HepG2 (cell line): Measurements from ENCODE around the gene CES2. TPM values are rescaled to one million over a fixed set of nuclear protein-coding genes. Genes with fewer than 3 reads are reported as not detected.

Source experiments
- HNRNPL ChIP-seq: fragments of 200-400 bp; formaldehyde crosslinking; IDR thresholded peaks from 2 replicates; pipeline ENCODE4 v1.6.1; 2017; ENCODE audit warnings: mild to moderate bottlenecking, low read depth, low read length
- MAF1 ChIP-seq: sonication (generic); formaldehyde crosslinking; IDR thresholded peaks from 2 replicates; pipeline ENCODE4 v1.5.0; 2020; ENCODE audit warnings: missing genetic modification reagents, borderline replicate concordance
- MLLT10 ChIP-seq: sonication (generic); formaldehyde crosslinking; IDR thresholded peaks from 2 replicates; pipeline ENCODE4 v1.4.0; 2020; ENCODE audit warnings: missing genetic modification reagents
- MTF2 ChIP-seq: sonication (generic); formaldehyde crosslinking; IDR thresholded peaks from 2 replicates; pipeline ENCODE4 v1.5.0; 2020; ENCODE audit warnings: missing genetic modification reagents, borderline replicate concordance
- RAD51 ChIP-seq: fragments of 450-650 bp; IDR thresholded peaks from 2 replicates; pipeline ENCODE4 v1.6.1; 2016; ENCODE audit warnings: borderline replicate concordance
- SP2 ChIP-seq: sonication (generic); formaldehyde crosslinking; IDR thresholded peaks from 2 replicates; pipeline ENCODE4 v1.5.1; 2020; ENCODE audit warnings: mild to moderate bottlenecking, missing genetic modification reagents
- XBP1 ChIP-seq: sonication (generic); formaldehyde crosslinking; IDR thresholded peaks from 2 replicates; pipeline ENCODE4 v1.5.0; 2020; ENCODE audit warnings: missing genetic modification reagents
- ZBTB14 ChIP-seq: sonication (generic); formaldehyde crosslinking; IDR thresholded peaks from 2 replicates; pipeline ENCODE4 v1.4.0; 2020; ENCODE audit warnings: missing genetic modification reagents
- ZBTB39 ChIP-seq: sonication (generic); formaldehyde crosslinking; IDR thresholded peaks from 2 replicates; pipeline ENCODE4 v1.5.0; 2020; ENCODE audit warnings: missing genetic modification reagents
- ZNF10 ChIP-seq: sonication (generic); formaldehyde crosslinking; IDR thresholded peaks from 2 replicates; pipeline ENCODE4 v1.4.0; 2020; ENCODE audit warnings: mild to moderate bottlenecking, low read depth, missing genetic modification reagents, borderline replicate concordance
- ZNF280B ChIP-seq: sonication (generic); formaldehyde crosslinking; IDR thresholded peaks from 2 replicates; pipeline ENCODE4 v1.5.0; 2020; ENCODE audit warnings: missing genetic modification reagents, mild to moderate bottlenecking, borderline replicate concordance
- ZNF430 ChIP-seq: sonication (generic); formaldehyde crosslinking; IDR thresholded peaks from 2 replicates; pipeline ENCODE4 v1.9.0; 2021; ENCODE audit warnings: mild to moderate bottlenecking, missing genetic modification reagents
- ZNF616 ChIP-seq: sonication (generic); formaldehyde crosslinking; IDR thresholded peaks from 2 replicates; pipeline ENCODE4 v1.5.0; 2020; ENCODE audit warnings: low read depth, mild to moderate bottlenecking, missing genetic modification reagents
- ZNF747 ChIP-seq: sonication (generic); formaldehyde crosslinking; IDR thresholded peaks from 2 replicates; pipeline ENCODE4 v1.8.1; 2023; ENCODE audit warnings: missing genetic modification reagents, mild to moderate bottlenecking, borderline replicate concordance
- ZNF841 ChIP-seq: sonication (generic); formaldehyde crosslinking; IDR thresholded peaks from 2 replicates; pipeline ENCODE4 v1.8.1; 2023; ENCODE audit warnings: missing genetic modification reagents, borderline replicate concordance
- ZNF878 ChIP-seq: sonication (generic); formaldehyde crosslinking; IDR thresholded peaks from 2 replicates; pipeline ENCODE4 v1.8.1; 2023; ENCODE audit warnings: mild to moderate bottlenecking, missing genetic modification reagents, moderate library complexity
- polyA plus RNA-seq, 8 experiments: library from polyadenylated mRNA; depleted of rRNA in 3 of 8; stranded (reverse) in 7 of 8; unstranded in 1 of 8; fragments of >200 nt; fragmentation: Illumina TruSeq in 4 of 8; extraction: Trizol in 4 of 8; gene quantifications; 2 replicates each; pipeline versions ENCODE4 v1.2.1 to v1.2.3, GENCODE V29; 2011 to 2016; ENCODE audit warnings: low read depth in 4 of 8, missing spikeins in 1 of 8, mixed read lengths in 1 of 8; ENCODE audit not compliant: insufficient read depth in 1 of 8
- total RNA-seq, 5 experiments: library from RNA; depleted of rRNA; stranded (reverse); fragments of >200 nt; fragmentation: Illumina TruSeq; extraction: Trizol; gene quantifications; 2 replicates each; pipeline ENCODE4 v1.2.3, GENCODE V29; 2016; ENCODE audit warnings: low read depth in 1 of 5
- TF ChIP-seq, protein P1 (sequence below): IDR thresholded peaks from 2 replicates; pipeline ENCODE4 v1.6.1; 2018; ENCODE audit warnings: missing genetic modification reagents
- TF ChIP-seq, protein P2 (sequence below): sonication (generic); formaldehyde crosslinking; IDR thresholded peaks from 2 replicates; pipeline ENCODE4 v1.8.0; 2022; ENCODE audit warnings: mild to moderate bottlenecking, missing genetic modification reagents
- TF ChIP-seq, protein P3 (sequence below): sonication (generic); formaldehyde crosslinking; IDR thresholded peaks from 2 replicates; pipeline ENCODE4 v1.4.0; 2020; ENCODE audit warnings: missing genetic modification reagents, borderline replicate concordance

The CES2 gene
- total and polyA plus RNA-seq, 2 of the 13 experiments (the other 11 are each of a cell fraction or from before 2014, with no cell fraction given), result 50.6 to 63.8 TPM

DNA sequence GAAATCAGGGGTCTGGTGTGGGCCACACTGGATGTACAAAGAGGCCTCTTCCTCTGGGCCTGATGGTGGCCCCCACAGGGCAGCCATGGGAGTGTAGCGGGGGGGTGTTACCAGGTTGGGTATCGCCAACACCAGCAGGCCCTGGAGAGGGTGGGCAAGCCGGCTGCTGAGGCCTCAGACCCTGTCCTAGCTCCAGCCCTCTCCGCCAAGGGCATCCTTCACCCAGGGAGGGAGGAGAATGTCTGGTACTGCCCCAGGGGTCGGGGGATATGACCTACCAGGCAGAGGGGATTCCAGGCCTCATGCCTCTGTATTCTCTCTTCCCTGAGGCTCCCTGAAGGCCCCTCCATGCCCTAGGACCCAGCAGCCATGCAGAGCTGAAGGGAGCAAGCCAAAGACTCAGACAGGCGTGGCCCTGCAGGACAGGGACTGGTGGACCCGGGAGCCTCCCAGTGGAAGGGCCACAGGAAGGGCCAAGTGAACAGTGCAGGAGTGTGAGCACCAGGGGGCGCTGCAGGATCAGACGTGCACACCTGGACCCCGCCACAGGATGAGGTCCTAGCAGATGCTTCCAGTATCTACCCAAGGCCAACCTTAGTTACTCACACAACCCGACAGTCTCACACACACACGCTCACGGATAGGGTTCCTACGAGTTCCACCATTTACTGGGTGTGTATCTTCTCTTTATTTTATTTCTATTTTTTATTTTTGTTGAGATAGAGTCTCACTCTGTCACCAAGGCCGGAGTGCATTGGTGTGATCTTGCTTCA, 42.2 kb downstream of the CES2 start (continued):
- TF ChIP-seq ZNF280B (CRISPR knock-in tag) (0 out of 2 replicates have a peak, but pooled peaks have one; percentile 43), MLLT10 (CRISPR knock-in tag) (no peak), ZBTB14 (CRISPR knock-in tag) (no peak), XBP1 (no peak), HNRNPL (no peak), ZNF747 (CRISPR knock-in tag) (no peak), ZNF616 (CRISPR knock-in tag) (no peak), SP2 (CRISPR knock-in tag) (no peak), RAD51 (no peak), MAF1 (CRISPR knock-in tag) (no peak), ZBTB39 (CRISPR knock-in tag) (no peak; the same call in 1 of the 2 replicates), ZNF878 (CRISPR knock-in tag) (no peak), ZNF841 (CRISPR knock-in tag) (no peak), MTF2 (no peak), ZNF10 (CRISPR knock-in tag) (no peak), ZNF430 (CRISPR knock-in tag) (0 out of 2 replicates have a peak, but pooled peaks have one; percentile 69)
- TF ChIP-seq, protein P1, sequence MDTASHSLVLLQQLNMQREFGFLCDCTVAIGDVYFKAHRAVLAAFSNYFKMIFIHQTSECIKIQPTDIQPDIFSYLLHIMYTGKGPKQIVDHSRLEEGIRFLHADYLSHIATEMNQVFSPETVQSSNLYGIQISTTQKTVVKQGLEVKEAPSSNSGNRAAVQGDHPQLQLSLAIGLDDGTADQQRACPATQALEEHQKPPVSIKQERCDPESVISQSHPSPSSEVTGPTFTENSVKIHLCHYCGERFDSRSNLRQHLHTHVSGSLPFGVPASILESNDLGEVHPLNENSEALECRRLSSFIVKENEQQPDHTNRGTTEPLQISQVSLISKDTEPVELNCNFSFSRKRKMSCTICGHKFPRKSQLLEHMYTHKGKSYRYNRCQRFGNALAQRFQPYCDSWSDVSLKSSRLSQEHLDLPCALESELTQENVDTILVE (CRISPR knock-in tag), result peak; percentile 71; the same call in 1 of the 2 replicates
- TF ChIP-seq, protein P2, sequence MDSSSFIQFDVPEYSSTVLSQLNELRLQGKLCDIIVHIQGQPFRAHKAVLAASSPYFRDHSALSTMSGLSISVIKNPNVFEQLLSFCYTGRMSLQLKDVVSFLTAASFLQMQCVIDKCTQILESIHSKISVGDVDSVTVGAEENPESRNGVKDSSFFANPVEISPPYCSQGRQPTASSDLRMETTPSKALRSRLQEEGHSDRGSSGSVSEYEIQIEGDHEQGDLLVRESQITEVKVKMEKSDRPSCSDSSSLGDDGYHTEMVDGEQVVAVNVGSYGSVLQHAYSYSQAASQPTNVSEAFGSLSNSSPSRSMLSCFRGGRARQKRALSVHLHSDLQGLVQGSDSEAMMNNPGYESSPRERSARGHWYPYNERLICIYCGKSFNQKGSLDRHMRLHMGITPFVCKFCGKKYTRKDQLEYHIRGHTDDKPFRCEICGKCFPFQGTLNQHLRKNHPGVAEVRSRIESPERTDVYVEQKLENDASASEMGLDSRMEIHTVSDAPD (CRISPR knock-in tag), result no peak
- TF ChIP-seq, protein P3, sequence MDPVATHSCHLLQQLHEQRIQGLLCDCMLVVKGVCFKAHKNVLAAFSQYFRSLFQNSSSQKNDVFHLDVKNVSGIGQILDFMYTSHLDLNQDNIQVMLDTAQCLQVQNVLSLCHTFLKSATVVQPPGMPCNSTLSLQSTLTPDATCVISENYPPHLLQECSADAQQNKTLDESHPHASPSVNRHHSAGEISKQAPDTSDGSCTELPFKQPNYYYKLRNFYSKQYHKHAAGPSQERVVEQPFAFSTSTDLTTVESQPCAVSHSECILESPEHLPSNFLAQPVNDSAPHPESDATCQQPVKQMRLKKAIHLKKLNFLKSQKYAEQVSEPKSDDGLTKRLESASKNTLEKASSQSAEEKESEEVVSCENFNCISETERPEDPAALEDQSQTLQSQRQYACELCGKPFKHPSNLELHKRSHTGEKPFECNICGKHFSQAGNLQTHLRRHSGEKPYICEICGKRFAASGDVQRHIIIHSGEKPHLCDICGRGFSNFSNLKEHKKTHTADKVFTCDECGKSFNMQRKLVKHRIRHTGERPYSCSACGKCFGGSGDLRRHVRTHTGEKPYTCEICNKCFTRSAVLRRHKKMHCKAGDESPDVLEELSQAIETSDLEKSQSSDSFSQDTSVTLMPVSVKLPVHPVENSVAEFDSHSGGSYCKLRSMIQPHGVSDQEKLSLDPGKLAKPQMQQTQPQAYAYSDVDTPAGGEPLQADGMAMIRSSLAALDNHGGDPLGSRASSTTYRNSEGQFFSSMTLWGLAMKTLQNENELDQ (CRISPR knock-in tag), result no peak
